ENCODE measurements around the gene ADSS2. TPM values are rescaled to one million over a fixed set of nuclear protein-coding genes. Genes with fewer than 3 reads are reported as not detected.

Gene ADSS2
- total and polyA plus RNA-seq, 2 of the 4 experiments (the other 2 are of a cell fraction) = 14.9 to 30.1 TPM

GRCh38 chr1:244435562-244436205 is 16.0 kb downstream of the ADSS2 start:
- no CpG with 5 or more reads among the region's 6 CpGs for WGBS, 2 experiments (ENCODE audit: extremely low coverage in 2 of 2, insufficient read length in 1 of 2)
- no peak overlapping the region for H3K4me3 ChIP-seq (ENCODE audit: insufficient read depth, low read depth, low read length)

More at GRCh38 chr1:244435562-244436205, 16.0 kb downstream of the ADSS2 start:
- intact Hi-C loops (cut with micrococcal nuclease) = loop anchor here (10.0 kb wide), 1 partner anchor 391 kb away; no protein-coding TSS in a partner anchor
- peak overlapping the region; percentile 52 for H2BK5ac ChIP-seq (ENCODE audit: low read depth, low read length, poor library complexity, severe bottlenecking)
- peak overlapping the region; percentile 3; the same call in 1 of the 2 replicates for H4K5ac ChIP-seq (ENCODE audit: low read depth, low read length)
- H3K36me3 ChIP-seq (ENCODE audit: control insufficient read depth, insufficient read depth, low read length) = peaks cover 13% of the 10 kb centered on the region
- H3K14ac ChIP-seq (replicated peaks; ENCODE audit: low read depth, low read length) = peak overlapping the region; percentile 41; the same call in 1 of the 2 replicates
- ChIA-PET CTCF (interaction anchor here (1.1 kb wide), 1 partner anchor 24 kb away, joined by 3 read pairs; no protein-coding TSS in a partner anchor), POLR2A (ENCODE audit: unreplicated experiment) (interaction anchor here (0.6 to 1.0 kb wide), 2 partner anchors 9 to 216 kb away, joined by 3 to 9 read pairs; no protein-coding TSS in a partner anchor)
- peaks cover 14% of the 10 kb centered on the region for H3K9me1 ChIP-seq (ENCODE audit: insufficient read depth, low read length)
- 0 out of 3 replicates have a peak overlapping the region, but pooled peaks have one; percentile 5 for H2BK15ac ChIP-seq (ENCODE audit: low read depth, low read length)
- DNase-seq (peak; percentile 71), ATAC-seq (ENCODE audit: low read depth) (peak; percentile 74)
- H3K18ac ChIP-seq (ENCODE audit: low read depth, low read length) = peak overlapping the region; percentile 31; the same call in 1 of the 2 replicates
- no peak overlapping the region for H2AK9ac ChIP-seq (replicated peaks; ENCODE audit: low read depth, low read length, poor library complexity)
- no peaks in the 10 kb centered on the region for H3K9me3 ChIP-seq (ENCODE audit: control insufficient read depth, insufficient read depth, low read length)
- peak overlapping the region; percentile 27 for H4K91ac ChIP-seq (ENCODE audit: insufficient read depth, low read depth, low read length)
- H3K9ac ChIP-seq (ENCODE audit: low read depth, low read length) = no peak overlapping the region
- H3K27ac ChIP-seq (ENCODE audit: insufficient read depth, low read length) = peak overlapping the region; percentile 74; the same call in 1 of the 2 replicates
- H3K4me1 ChIP-seq (ENCODE audit: control insufficient read depth, insufficient read depth, low read length) = peaks cover 7% of the 10 kb centered on the region
- H2AFZ ChIP-seq (replicated peaks; ENCODE audit: low read length, poor library complexity) = no peak overlapping the region
- peaks cover 10% of the 10 kb centered on the region; the same call in 1 of the 2 replicates for H4K20me1 ChIP-seq (ENCODE audit: insufficient read depth, low read length)
- H4K8ac ChIP-seq (ENCODE audit: low read depth in 2 of 2, low read length in 2 of 2) = peak overlapping the region in 1 of 2 experiments; percentile 9; a peak in 3 of 4 replicates
- no peak overlapping the region; the same call in 1 of the 2 replicates for H3K56ac ChIP-seq (ENCODE audit: extremely low read depth, insufficient read depth, low read length)
- H2BK20ac ChIP-seq (ENCODE audit: low read depth, low read length) = peak overlapping the region; percentile 46; the same call in 1 of the 2 replicates
- dilution Hi-C loops (cut with HindIII; ENCODE audit: low sequenced_read_pairs, unreplicated experiment) = no loop called here
- H2AK5ac ChIP-seq (ENCODE audit: low read depth, low read length) = peak overlapping the region; percentile 41
- peak overlapping the region; percentile 79 for H3K4me2 ChIP-seq (ENCODE audit: low read depth, low read length)
- peak overlapping the region; percentile 26 for H3K23ac ChIP-seq (ENCODE audit: low read depth, low read length)
- peak overlapping the region; percentile 39 for H3K4ac ChIP-seq (ENCODE audit: low read depth, low read length)
- peak overlapping the region; percentile 43 for H2BK120ac ChIP-seq (ENCODE audit: low read depth, low read length)
- TF ChIP-seq ELK1 (IDR thresholded peaks at IDR 0.05; ENCODE audit: borderline replicate concordance, low read depth, low read length) (no peak), RAD21 (IDR thresholded peaks at IDR 0.05; ENCODE audit: low read length) (no peak), USF2 (IDR thresholded peaks at IDR 0.05; ENCODE audit: low read depth, low read length) (no peak), MXI1 (IDR thresholded peaks at IDR 0.05; ENCODE audit: borderline replicate concordance, low read depth, low read length) (no peak), CHD1 (IDR thresholded peaks at IDR 0.05; ENCODE audit: low read depth, low read length) (no peak), MAFK (IDR thresholded peaks at IDR 0.05; ENCODE audit: low read depth, low read length) (peak; percentile 22; the same call in 1 of the 2 replicates), RCOR1 (IDR thresholded peaks at IDR 0.05; ENCODE audit: insufficient replicate concordance, low read length) (no peak)
- peaks cover 13 to 32% of the 10 kb centered on the region in 2 experiments; a peak in 3 of 4 replicates for H3K79me1 ChIP-seq (ENCODE audit: low read depth in 1 of 2, low read length in 2 of 2)
- no peaks in the 10 kb centered on the region for H3K27me3 ChIP-seq (ENCODE audit: control insufficient read depth, insufficient read depth, low read length)
- BruUV-seq (replicated peaks) = no TSS peak
- in situ Hi-C loops (cut with MboI; ENCODE audit: low sequenced_read_pairs) = no loop called here

Data from IMR-90 (cell line).